K562 (cell line): ENCODE data around the gene NUCKS1. TPM values are rescaled to one million over a fixed set of nuclear protein-coding genes. Genes with fewer than 3 reads are reported as not detected.

Experiments used
- ATAC-seq: fragments of 200-7000 bp; cut with Tn5 transposase; 3 replicates; pipeline ENCODE4 v1.9.1; 2020; ENCODE audit warnings: moderate library complexity
- BruUV-seq: library from RNA; stranded (reverse); fragments of 400-500 nt; replicated peaks from 2 replicates; lab custom pipeline; 2021; lab: Mats Ljungman, UMichigan
- CTCF ChIA-PET: fragments of 300-600 bp; formaldehyde crosslinking; extraction: SDS; loops from one replicate; lab custom pipeline; 2021; ENCODE audit warnings: low intra/inter-chr PET ratio; lab: Yijun Ruan, JAX
- POLR2A ChIA-PET: fragments of 300-600, 350-650 bp; sonication (Branson Sonifier 250); formaldehyde crosslinking; extraction: SDS; loops from one replicate; lab custom pipeline; 2021; ENCODE audit warnings: antibody characterized with exemption, inconsistent platforms; lab: Yijun Ruan, JAX
- DNase-seq, 4 experiments: peaks; one replicate each; pipeline versions ENCODE4 v3.0.0 to v3.0.0-alpha.2; 2011 to 2018; ENCODE audit warnings: low spot score in 3 of 4, mixed read lengths in 3 of 4; ENCODE audit errors: extremely low read depth in 1 of 4
- FAIRE-seq: peaks from 2 replicates; lab custom pipeline; 2011; peaks lifted over from hg19 to GRCh38; lab: Jason Lieb, UNC
- H2AFZ ChIP-seq: 2 replicates; pipeline ENCODE4 v1.6.0; 2011; ENCODE audit warnings: low read depth, low read length, control low read depth, inconsistent platforms
- H3K27ac ChIP-seq: fragments of 200-600 bp; 3 replicates; pipeline ENCODE4 v1.8.0; 2011; ENCODE audit warnings: low read depth, mild to moderate bottlenecking, control low read depth, inconsistent platforms, low read length, moderate library complexity, mixed read lengths; ENCODE audit errors: extremely low read depth
- H3K27me3 ChIP-seq, 2 experiments: fragments of 300-600 bp in 1 of 2; 2 replicates in 1 of 2; 3 replicates in 1 of 2; pipeline versions ENCODE4 v1.6.0 to v1.8.0; 2011; ENCODE audit warnings: inconsistent platforms in 2 of 2, low read length in 2 of 2, mild to moderate bottlenecking in 1 of 2, mixed read lengths in 1 of 2, moderate library complexity in 1 of 2; ENCODE audit not compliant: control insufficient read depth in 2 of 2, insufficient read depth in 2 of 2
- H3K36me3 ChIP-seq: fragments of 300-600 bp; 3 replicates; pipeline ENCODE4 v1.8.0; 2011; ENCODE audit warnings: mild to moderate bottlenecking, low read length, inconsistent platforms; ENCODE audit not compliant: control insufficient read depth, insufficient read depth
- H3K4me1 ChIP-seq, 2 experiments: fragments of 200-600 bp in 1 of 2; replicated peaks in 1 of 2; 2 replicates in 1 of 2; 3 replicates in 1 of 2; pipeline versions ENCODE4 v1.5.1 to v1.8.0; 2011; ENCODE audit warnings: inconsistent platforms in 2 of 2, low read length in 2 of 2, mild to moderate bottlenecking in 1 of 2, mixed read lengths in 1 of 2, moderate library complexity in 1 of 2; ENCODE audit not compliant: control insufficient read depth in 2 of 2, insufficient read depth in 2 of 2
- H3K4me2 ChIP-seq: 2 replicates; pipeline ENCODE4 v1.6.1; 2011; ENCODE audit warnings: low read length, control low read depth, inconsistent platforms, mixed read lengths; ENCODE audit not compliant: insufficient read depth
- H3K4me3 ChIP-seq: fragments of 200-600 bp; sonication (generic), shearing (Covaris generic); 2 replicates; pipeline ENCODE4 v1.5.1; 2016; ENCODE audit warnings: control low read depth, inconsistent platforms
- H3K79me2 ChIP-seq: fragments of 200-600 bp; 3 replicates; pipeline ENCODE4 v1.8.0; 2011; ENCODE audit warnings: low read length, inconsistent platforms; ENCODE audit not compliant: control insufficient read depth, insufficient read depth
- H3K9ac ChIP-seq, 2 experiments: 2 replicates each; pipeline versions ENCODE4 v1.6.0 to v1.6.1; 2011; ENCODE audit warnings: low read depth in 2 of 2, low read length in 2 of 2, control low read depth in 1 of 2, inconsistent platforms in 1 of 2, mild to moderate bottlenecking in 1 of 2, mixed read lengths in 1 of 2; ENCODE audit not compliant: insufficient read depth in 1 of 2
- H3K9me1 ChIP-seq: one replicate; pipeline ENCODE4 v1.6.0; 2011; ENCODE audit warnings: inconsistent platforms, mild to moderate bottlenecking, low read length, moderate library complexity; ENCODE audit not compliant: control insufficient read depth, insufficient read depth
- H3K9me3 ChIP-seq: replicated peaks from 2 replicates; pipeline ENCODE4 v1.5.1; 2011; ENCODE audit warnings: low read depth, low read length, inconsistent platforms; ENCODE audit not compliant: control insufficient read depth, insufficient read depth
- H4K20me1 ChIP-seq: replicated peaks from 2 replicates; pipeline ENCODE4 v1.6.1; 2011; ENCODE audit warnings: low read length, inconsistent platforms, mixed read lengths; ENCODE audit not compliant: control insufficient read depth, insufficient read depth
- CAMTA2 ChIP-seq: fragments of 250-450 bp; sonication (Bioruptor Pico); conservative IDR thresholded peaks from 2 replicates; pipeline ENCODE4 v1.5.1; 2022
- CBFA2T2 ChIP-seq: fragments of 450-650 bp; conservative IDR thresholded peaks from 2 replicates; pipeline ENCODE4 v1.6.1; 2017; ENCODE audit warnings: mild to moderate bottlenecking
- DPF2 ChIP-seq: fragments of 450-650 bp; IDR thresholded peaks from 2 replicates; pipeline ENCODE4 v1.6.1; 2016
- FUS ChIP-seq: fragments of 200-400 bp; formaldehyde crosslinking; optimal IDR thresholded peaks from 2 replicates; pipeline ENCODE3; 2017; ENCODE audit warnings: low read depth, low read length
- KHSRP ChIP-seq: fragments of 450-650 bp; IDR thresholded peaks from 2 replicates; pipeline ENCODE4 v1.6.1; 2017
- KLF10 ChIP-seq: fragments of 250-450 bp; sonication (Bioruptor Pico); IDR thresholded peaks from 2 replicates; pipeline ENCODE4 v1.6.1; 2021; ENCODE audit warnings: matching md5 sums
- NFXL1 ChIP-seq: fragments of 450-650 bp; formaldehyde crosslinking; IDR thresholded peaks from 2 replicates; pipeline ENCODE4 v1.4.0; 2021; ENCODE audit warnings: mild to moderate bottlenecking
- TCFL5 ChIP-seq: fragments of 250-450 bp; sonication (Bioruptor Pico); conservative IDR thresholded peaks from 2 replicates; pipeline ENCODE4 v1.6.1; 2021; ENCODE audit warnings: mild to moderate bottlenecking, moderate library complexity, matching md5 sums
- ZBTB17 ChIP-seq: fragments of 450-650 bp; formaldehyde crosslinking; IDR thresholded peaks from 2 replicates; pipeline ENCODE4 v1.4.0; 2020; ENCODE audit warnings: mild to moderate bottlenecking
- ZNF12 ChIP-seq: sonication (generic); formaldehyde crosslinking; IDR thresholded peaks from 2 replicates; pipeline ENCODE4 v1.4.0; 2020; ENCODE audit warnings: mild to moderate bottlenecking, missing genetic modification reagents
- ZNF174 ChIP-seq: fragments of 250-450 bp; sonication (Bioruptor Pico); IDR thresholded peaks from 2 replicates; pipeline ENCODE4 v1.4.0; 2020; ENCODE audit warnings: mild to moderate bottlenecking
- ZNF507 ChIP-seq: conservative IDR thresholded peaks from 2 replicates; pipeline ENCODE4 v1.6.1; 2017; ENCODE audit warnings: missing genetic modification characterization, missing compliant biosample characterization
- WGBS: fragments of 100-300 bp; shearing (Covaris generic); methylation state at CpG from one replicate; pipeline ENCODE4 v1.1.6; 2016; ENCODE audit warnings: low coverage, mixed read lengths; ENCODE audit not compliant: insufficient coverage; ENCODE audit errors: missing lambda C conversion rate; 5-methylcytosine and 5-hydroxymethylcytosine counted together
- in situ Hi-C: fragments of 300-500 bp; cut with MboI; formaldehyde crosslinking; loops from 4 replicates; pipeline ENCODE4 v1.15.0; 2018; ENCODE audit warnings: inconsistent platforms, mixed read lengths
- intact Hi-C: fragments of 100-400 bp; cut with micrococcal nuclease; formaldehyde crosslinking; loops from 2 replicates; pipeline ENCODE4 v1.14.2; 2022
- polyA plus RNA-seq, 8 experiments: library from polyadenylated mRNA; depleted of rRNA in 4 of 8; stranded (reverse) in 5 of 8; unstranded in 3 of 8; fragments of >200 nt; fragmentation: Nextera tagmentation in 2 of 8; fragmentation: Illumina TruSeq in 1 of 8; extraction: Ambion mirVana in 2 of 8; extraction: Trizol in 1 of 8; gene quantifications; 2 replicates each; pipeline versions ENCODE4 v1.2.1 to v1.2.3, GENCODE V29; 2011 to 2014; ENCODE audit warnings: inconsistent platforms in 1 of 8, missing spikeins in 1 of 8
- total RNA-seq, 7 experiments: library from RNA; depleted of rRNA in 6 of 7; stranded (reverse); fragments of >200 nt in 6 of 7; fragmentation: Illumina TruSeq in 2 of 7; extraction: Trizol in 2 of 7; gene quantifications; 2 replicates each; pipeline versions ENCODE4 v1.2.1 to v1.2.3, GENCODE V29; 2011 to 2021; ENCODE audit warnings: low replicate concordance in 1 of 7
- TF ChIP-seq, protein P1 (sequence below): sonication (generic); formaldehyde crosslinking; IDR thresholded peaks from 2 replicates; pipeline ENCODE4 v1.8.0; 2022; ENCODE audit warnings: mild to moderate bottlenecking, missing genetic modification reagents, borderline replicate concordance
- TF ChIP-seq, protein P2 (sequence below): fragments of 250-450 bp; sonication (Bioruptor Pico); IDR thresholded peaks from 2 replicates; pipeline ENCODE4 v1.5.0; 2020; ENCODE audit warnings: mild to moderate bottlenecking

NUCKS1 gene
- total and polyA plus RNA-seq, 9 of the 15 experiments (the other 6 are each of a cell fraction or from before 2014, with no cell fraction given): 66.7 to 244 (median 149) TPM

GRCh38 chr1:205772607-205773032, 22.6 kb upstream of the NUCKS1 start:
- Histone ChIP-seq H3K79me2 (no peaks in the 10 kb centered on the region), H3K4me3 (no peak overlapping the region), H3K4me1 (peaks cover 8 to 9% of the 10 kb centered on the region in 2 experiments; a peak in 4 of 5 replicates)
- TF ChIP-seq, protein P1, sequence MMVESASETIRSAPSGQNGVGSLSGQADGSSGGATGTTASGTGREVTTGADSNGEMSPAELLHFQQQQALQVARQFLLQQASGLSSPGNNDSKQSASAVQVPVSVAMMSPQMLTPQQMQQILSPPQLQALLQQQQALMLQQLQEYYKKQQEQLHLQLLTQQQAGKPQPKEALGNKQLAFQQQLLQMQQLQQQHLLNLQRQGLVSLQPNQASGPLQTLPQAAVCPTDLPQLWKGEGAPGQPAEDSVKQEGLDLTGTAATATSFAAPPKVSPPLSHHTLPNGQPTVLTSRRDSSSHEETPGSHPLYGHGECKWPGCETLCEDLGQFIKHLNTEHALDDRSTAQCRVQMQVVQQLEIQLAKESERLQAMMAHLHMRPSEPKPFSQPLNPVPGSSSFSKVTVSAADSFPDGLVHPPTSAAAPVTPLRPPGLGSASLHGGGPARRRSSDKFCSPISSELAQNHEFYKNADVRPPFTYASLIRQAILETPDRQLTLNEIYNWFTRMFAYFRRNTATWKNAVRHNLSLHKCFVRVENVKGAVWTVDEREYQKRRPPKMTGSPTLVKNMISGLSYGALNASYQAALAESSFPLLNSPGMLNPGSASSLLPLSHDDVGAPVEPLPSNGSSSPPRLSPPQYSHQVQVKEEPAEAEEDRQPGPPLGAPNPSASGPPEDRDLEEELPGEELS: no peak
- no peak for TF ChIP-seq TCFL5 (CRISPR knock-in tag)
- TF ChIP-seq KLF10 (CRISPR knock-in tag): no peak
- no peak for TF ChIP-seq DPF2
- no peak for TF ChIP-seq KHSRP
- TF ChIP-seq, protein P2, sequence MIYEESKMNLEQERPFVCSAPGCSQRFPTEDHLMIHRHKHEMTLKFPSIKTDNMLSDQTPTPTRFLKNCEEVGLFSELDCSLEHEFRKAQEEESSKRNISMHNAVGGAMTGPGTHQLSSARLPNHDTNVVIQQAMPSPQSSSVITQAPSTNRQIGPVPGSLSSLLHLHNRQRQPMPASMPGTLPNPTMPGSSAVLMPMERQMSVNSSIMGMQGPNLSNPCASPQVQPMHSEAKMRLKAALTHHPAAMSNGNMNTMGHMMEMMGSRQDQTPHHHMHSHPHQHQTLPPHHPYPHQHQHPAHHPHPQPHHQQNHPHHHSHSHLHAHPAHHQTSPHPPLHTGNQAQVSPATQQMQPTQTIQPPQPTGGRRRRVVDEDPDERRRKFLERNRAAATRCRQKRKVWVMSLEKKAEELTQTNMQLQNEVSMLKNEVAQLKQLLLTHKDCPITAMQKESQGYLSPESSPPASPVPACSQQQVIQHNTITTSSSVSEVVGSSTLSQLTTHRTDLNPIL (CRISPR knock-in tag): no peak
- TF ChIP-seq CAMTA2 (CRISPR knock-in tag): no peak
- no peak for TF ChIP-seq ZBTB17
- TF ChIP-seq ZNF507 (tag): no peak
- no peak for TF ChIP-seq FUS
- TF ChIP-seq ZNF174 (CRISPR knock-in tag): no peak
- no peak for TF ChIP-seq NFXL1 (CRISPR knock-in tag)
- no peak for TF ChIP-seq ZNF12
- no peak for TF ChIP-seq CBFA2T2
- TF ChIP-seq, all 486 proteins: peak for 0
- Histone ChIP-seq H3K36me3 (no peaks in the 10 kb centered on the region), H4K20me1 (no peaks in the 10 kb centered on the region), H3K9ac (no peak overlapping the region), H3K27me3 (no peaks in the 10 kb centered on the region), H3K9me3 (0 out of 2 replicates have a peak, but pooled peaks cover 4% of the 10 kb centered on the region), H3K4me2 (no peak overlapping the region), H2AFZ (no peak overlapping the region), H3K27ac (no peak overlapping the region), H3K9me1 (no peaks in the 10 kb centered on the region)
- DNase-seq: no peak
- no peak for FAIRE-seq
- 53% methylated on average over 2 of the region's 2 CpGs for WGBS
- ATAC-seq: no peak
- in situ Hi-C loops (no loop called here), intact Hi-C loops (no loop called here)
- ChIA-PET POLR2A (interaction anchor here (0.7 to 1.6 kb wide), 4 partner anchors 15 to 42 kb away, joined by 3 read pairs; no protein-coding TSS in a partner anchor), CTCF (interaction anchor here (0.6 kb wide), 1 partner anchor 15 kb away, joined by 3 read pairs; no protein-coding TSS in a partner anchor)
- no TSS peak for BruUV-seq
